GM18520 (cell line): Measurements from ENCODE around the gene ZNF300.
"Not testable (repeated sequence)": the region's sequence is repeated elsewhere in the genome, so short reads cannot be mapped to it uniquely, and the experiment has no call there.

ENCODE experiments used
- ATAC-seq: cut with Tn5 transposase; IDR thresholded peaks from one replicate; pipeline ENCODE4 v1.9.1; 2021; ENCODE audit not compliant: unreplicated experiment

ZNF300 gene

DNA sequence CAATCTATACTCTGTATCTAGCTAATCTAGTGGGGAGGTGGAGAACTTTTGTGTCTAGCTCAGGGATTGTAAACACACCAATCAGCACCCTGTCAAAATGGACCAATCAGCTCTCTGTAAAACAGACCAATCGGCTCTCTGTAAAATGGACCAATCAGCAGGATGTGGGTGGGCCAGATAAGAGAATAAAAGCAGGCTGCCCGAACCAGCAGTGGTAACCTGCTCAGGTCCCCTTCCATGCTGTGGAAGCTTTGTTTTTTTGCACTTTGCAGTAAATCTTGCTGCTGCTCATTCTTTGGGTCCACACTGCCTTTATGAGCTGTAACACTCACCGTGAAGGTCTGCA, 58.5 kb downstream of the ZNF300 start, which contains the start of gene IRGM:
Gene IRGM, plus strand, starts transcription at position 214 of the 346 bp plus-strand sequence. CDS start 1,603 bp downstream, outside the sequence.
- not testable (repeated sequence) for ATAC-seq

DNA sequence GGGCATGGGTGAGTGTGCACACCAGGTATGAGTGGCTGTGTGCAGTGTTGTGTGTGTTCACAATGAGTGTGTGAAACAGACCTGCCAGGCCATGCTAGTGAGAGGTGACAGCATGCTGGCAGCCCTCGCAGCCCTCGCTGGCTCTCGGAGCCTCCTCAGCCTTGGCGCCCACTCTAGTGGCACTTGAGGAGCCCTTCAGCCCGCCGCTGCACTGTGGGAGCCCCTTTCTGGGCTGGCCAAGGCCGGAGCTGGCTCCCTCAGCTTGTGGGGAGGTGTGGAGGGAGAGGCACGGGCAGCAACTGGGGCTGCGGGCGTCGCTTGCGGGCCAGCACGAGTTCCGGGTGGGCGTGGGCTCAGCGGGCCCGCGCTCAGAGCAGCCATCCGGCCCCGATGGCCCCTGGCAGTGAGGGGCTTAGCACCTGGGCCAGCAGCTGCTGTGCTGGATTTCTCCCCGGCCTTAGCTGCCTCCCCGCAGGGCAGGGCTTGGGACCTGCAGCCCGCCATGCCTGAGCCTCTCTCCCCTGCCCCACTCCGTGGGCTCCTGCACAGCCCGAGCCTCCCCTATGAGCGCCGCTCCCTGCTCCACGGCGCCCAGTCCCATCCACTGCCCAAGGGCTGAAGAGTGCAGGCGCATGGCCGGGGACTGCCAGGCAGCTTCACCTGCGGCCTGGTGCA, 59.5 kb downstream of the ZNF300 start:
- not testable (repeated sequence) for ATAC-seq
